Liver (tissue), 9 donors: ENCODE results near the gene SMYD3. TPM values are rescaled to one million over a fixed set of nuclear protein-coding genes. Genes with fewer than 3 reads are reported as not detected.

Experiments
- DNase-seq: peaks from one replicate; pipeline ENCODE4 v3.0.0-alpha.2; 2017; ENCODE audit warnings: low spot score
- H3K27ac ChIP-seq, 2 donors: one replicate each; pipeline ENCODE4 v1.7.0; 2013; ENCODE audit warnings: inconsistent platforms in 2 of 2, low read length in 2 of 2, control low read depth in 1 of 2, low read depth in 1 of 2, mild to moderate bottlenecking in 1 of 2
- H3K27me3 ChIP-seq, 4 donors: one replicate each; pipeline versions ENCODE4 v1.6.1 to v1.7.0; 2013; ENCODE audit warnings: low read length in 3 of 4, inconsistent platforms in 1 of 4, mild to moderate bottlenecking in 1 of 4, moderate library complexity in 1 of 4; ENCODE audit not compliant: control insufficient read depth in 4 of 4, insufficient read depth in 4 of 4
- H3K36me3 ChIP-seq, 4 donors: one replicate each; pipeline versions ENCODE4 v1.6.1 to v1.7.0; 2013; ENCODE audit warnings: low read length in 3 of 4, mild to moderate bottlenecking in 3 of 4, low read depth in 1 of 4, moderate library complexity in 1 of 4; ENCODE audit not compliant: control insufficient read depth in 4 of 4, insufficient read depth in 3 of 4
- H3K4me1 ChIP-seq, 4 donors: one replicate each; pipeline versions ENCODE4 v1.6.1 to v1.7.0; 2013; ENCODE audit warnings: low read length in 3 of 4, mild to moderate bottlenecking in 3 of 4, moderate library complexity in 1 of 4; ENCODE audit not compliant: control insufficient read depth in 4 of 4, insufficient read depth in 4 of 4
- H3K4me3 ChIP-seq, 3 donors: one replicate each; pipeline versions ENCODE4 v1.6.1 to v1.7.0; 2013; ENCODE audit warnings: low read length in 3 of 3, control low read depth in 1 of 3, low read depth in 1 of 3, mild to moderate bottlenecking in 1 of 3
- H3K9ac ChIP-seq, 2 donors: one replicate each; pipeline ENCODE4 v1.7.0; 2013; ENCODE audit warnings: low read length in 2 of 2, mild to moderate bottlenecking in 2 of 2, moderate library complexity in 2 of 2, control low read depth in 1 of 2, low read depth in 1 of 2
- H3K9me3 ChIP-seq, 4 donors: one replicate each; pipeline versions ENCODE4 v1.6.1 to v1.7.0; 2013; ENCODE audit warnings: low read length in 3 of 4; ENCODE audit not compliant: control insufficient read depth in 4 of 4
- EGR1 ChIP-seq, 2 donors: IDR thresholded peaks; 2 replicates each; pipeline ENCODE4 v1.6.1; 2016 to 2018; ENCODE audit warnings: antibody characterized with exemption in 2 of 2, low read depth in 2 of 2
- FOXA1 ChIP-seq: IDR thresholded peaks from 2 replicates; pipeline ENCODE4 v1.6.1; 2016; ENCODE audit warnings: antibody characterized with exemption
- FOXA2 ChIP-seq: IDR thresholded peaks from 2 replicates; pipeline ENCODE4 v1.6.1; 2016; ENCODE audit warnings: antibody characterized with exemption
- GABPA ChIP-seq, 2 donors: IDR thresholded peaks in 1 of 2; conservative IDR thresholded peaks in 1 of 2; 2 replicates each; pipeline ENCODE4 v1.6.1; 2016; ENCODE audit warnings: antibody characterized with exemption in 2 of 2, mild to moderate bottlenecking in 1 of 2, moderate library complexity in 1 of 2
- HNF4G ChIP-seq: IDR thresholded peaks from 2 replicates; pipeline ENCODE4 v1.6.1; 2016; ENCODE audit warnings: antibody characterized with exemption
- JUND ChIP-seq, 2 donors: IDR thresholded peaks; 2 replicates each; pipeline ENCODE4 v1.6.1; 2016; ENCODE audit warnings: antibody characterized with exemption in 2 of 2
- RAD21 ChIP-seq, 2 donors: IDR thresholded peaks; 2 replicates each; pipeline ENCODE4 v1.6.1; 2016; ENCODE audit warnings: antibody characterized with exemption in 2 of 2, mild to moderate bottlenecking in 2 of 2
- RXRA ChIP-seq, 2 donors: IDR thresholded peaks; 2 replicates each; pipeline ENCODE4 v1.6.1; 2017 to 2018; ENCODE audit warnings: antibody characterized with exemption in 2 of 2, mild to moderate bottlenecking in 1 of 2
- TAF1 ChIP-seq: conservative IDR thresholded peaks from 2 replicates; pipeline ENCODE4 v1.6.1; 2016; ENCODE audit warnings: antibody characterized with exemption, mild to moderate bottlenecking
- YY1 ChIP-seq: IDR thresholded peaks from 2 replicates; pipeline ENCODE4 v1.6.1; 2016; ENCODE audit warnings: antibody characterized with exemption, mild to moderate bottlenecking
- WGBS: extraction: QIAGEN DNeasy Blood & Tissue Kit; methylation state at CpG from one replicate; pipeline ENCODE4 v1.1.7; 2013; 5-methylcytosine and 5-hydroxymethylcytosine counted together
- polyA plus RNA-seq, 2 donors: library from polyadenylated mRNA; stranded (reverse) in 1 of 2; unstranded in 1 of 2; fragments of 200-250 nt in 1 of 2; fragments of >200 nt in 1 of 2; fragmentation: Nextera tagmentation in 1 of 2; extraction: Ambion mirVana in 1 of 2; gene quantifications; one replicate each; pipeline versions ENCODE4 v1.2.1 to v1.2.3, GENCODE V29; 2013 to 2015
- total RNA-seq, 2 donors: library from RNA; depleted of rRNA; stranded (reverse); fragments of >200 nt; gene quantifications; one replicate each; pipeline ENCODE4 v1.2.3, GENCODE V29; 2014
- TF ChIP-seq, protein P1 (sequence below): fragments of 150-350 bp; IDR thresholded peaks from 2 replicates; pipeline ENCODE4 v1.5.1; 2017; ENCODE audit warnings: improper control_type of control experiment, low read depth, low read length; ENCODE audit not compliant: missing input control
- TF ChIP-seq, protein P2 (sequence below): IDR thresholded peaks from 2 replicates; pipeline ENCODE4 v1.6.1; 2016; ENCODE audit warnings: antibody characterized with exemption
- TF ChIP-seq, protein P3 (sequence below): IDR thresholded peaks from 2 replicates; pipeline ENCODE4 v1.6.1; 2016; ENCODE audit warnings: antibody characterized with exemption
- donor health status: healthy.
- donor health status: healthy.
- donor health status: healthy.
- donor health status: healthy.
- donor health status: healthy.

Gene SMYD3
- total and polyA plus RNA-seq, 4 donors: 3.1 to 9.1 (median 8.0) TPM

DNA sequence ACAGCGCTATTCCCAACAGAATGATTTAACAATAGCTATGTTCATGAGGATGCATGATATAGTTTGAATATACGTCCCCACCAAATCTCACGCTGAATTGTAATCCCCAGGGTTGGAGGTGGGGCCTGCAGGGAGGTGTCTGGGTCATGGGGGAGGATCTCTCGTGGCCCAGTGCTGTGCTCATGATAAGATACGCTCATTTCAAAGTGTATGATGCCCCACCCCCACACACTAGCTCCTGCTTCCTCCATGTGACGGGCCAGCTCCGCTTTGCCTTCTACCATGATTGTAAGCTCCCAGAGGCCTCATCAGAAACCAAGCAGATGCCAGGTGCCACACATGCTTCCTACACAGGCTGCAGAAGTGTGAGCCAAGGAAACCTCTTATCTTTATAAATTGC is 93.6 kb downstream of the SMYD3 start:
- no peak overlapping the region for H3K4me3 ChIP-seq
- 95% methylated on average over 7 of the region's 7 CpGs for WGBS
- TF ChIP-seq, protein P1, sequence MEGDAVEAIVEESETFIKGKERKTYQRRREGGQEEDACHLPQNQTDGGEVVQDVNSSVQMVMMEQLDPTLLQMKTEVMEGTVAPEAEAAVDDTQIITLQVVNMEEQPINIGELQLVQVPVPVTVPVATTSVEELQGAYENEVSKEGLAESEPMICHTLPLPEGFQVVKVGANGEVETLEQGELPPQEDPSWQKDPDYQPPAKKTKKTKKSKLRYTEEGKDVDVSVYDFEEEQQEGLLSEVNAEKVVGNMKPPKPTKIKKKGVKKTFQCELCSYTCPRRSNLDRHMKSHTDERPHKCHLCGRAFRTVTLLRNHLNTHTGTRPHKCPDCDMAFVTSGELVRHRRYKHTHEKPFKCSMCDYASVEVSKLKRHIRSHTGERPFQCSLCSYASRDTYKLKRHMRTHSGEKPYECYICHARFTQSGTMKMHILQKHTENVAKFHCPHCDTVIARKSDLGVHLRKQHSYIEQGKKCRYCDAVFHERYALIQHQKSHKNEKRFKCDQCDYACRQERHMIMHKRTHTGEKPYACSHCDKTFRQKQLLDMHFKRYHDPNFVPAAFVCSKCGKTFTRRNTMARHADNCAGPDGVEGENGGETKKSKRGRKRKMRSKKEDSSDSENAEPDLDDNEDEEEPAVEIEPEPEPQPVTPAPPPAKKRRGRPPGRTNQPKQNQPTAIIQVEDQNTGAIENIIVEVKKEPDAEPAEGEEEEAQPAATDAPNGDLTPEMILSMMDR: no peak
- TF ChIP-seq, protein P2, sequence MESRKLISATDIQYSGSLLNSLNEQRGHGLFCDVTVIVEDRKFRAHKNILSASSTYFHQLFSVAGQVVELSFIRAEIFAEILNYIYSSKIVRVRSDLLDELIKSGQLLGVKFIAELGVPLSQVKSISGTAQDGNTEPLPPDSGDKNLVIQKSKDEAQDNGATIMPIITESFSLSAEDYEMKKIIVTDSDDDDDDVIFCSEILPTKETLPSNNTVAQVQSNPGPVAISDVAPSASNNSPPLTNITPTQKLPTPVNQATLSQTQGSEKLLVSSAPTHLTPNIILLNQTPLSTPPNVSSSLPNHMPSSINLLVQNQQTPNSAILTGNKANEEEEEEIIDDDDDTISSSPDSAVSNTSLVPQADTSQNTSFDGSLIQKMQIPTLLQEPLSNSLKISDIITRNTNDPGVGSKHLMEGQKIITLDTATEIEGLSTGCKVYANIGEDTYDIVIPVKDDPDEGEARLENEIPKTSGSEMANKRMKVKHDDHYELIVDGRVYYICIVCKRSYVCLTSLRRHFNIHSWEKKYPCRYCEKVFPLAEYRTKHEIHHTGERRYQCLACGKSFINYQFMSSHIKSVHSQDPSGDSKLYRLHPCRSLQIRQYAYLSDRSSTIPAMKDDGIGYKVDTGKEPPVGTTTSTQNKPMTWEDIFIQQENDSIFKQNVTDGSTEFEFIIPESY: no peak
- TF ChIP-seq HNF4G (no peak), YY1 (no peak), JUND (IDR thresholded peaks at IDR 0.05) (no peak), GABPA (IDR thresholded peaks at IDR 0.05 in 1 of 2, conservative IDR thresholded peaks at IDR 0.05 in 1 of 2) (no peak), EGR1 (IDR thresholded peaks at IDR 0.05; ENCODE audit: low read depth in 2 of 2) (no peak), FOXA1 (no peak), TAF1 (no peak)
- TF ChIP-seq, protein P3, sequence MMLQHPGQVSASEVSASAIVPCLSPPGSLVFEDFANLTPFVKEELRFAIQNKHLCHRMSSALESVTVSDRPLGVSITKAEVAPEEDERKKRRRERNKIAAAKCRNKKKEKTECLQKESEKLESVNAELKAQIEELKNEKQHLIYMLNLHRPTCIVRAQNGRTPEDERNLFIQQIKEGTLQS: no peak
- H3K9me3 ChIP-seq: no peaks in the 10 kb centered on the region
- H3K27ac ChIP-seq: no peak overlapping the region
- DNase-seq: no peak
- no peaks in the 10 kb centered on the region for H3K4me1 ChIP-seq
- H3K27me3 ChIP-seq: no peaks in the 10 kb centered on the region
- H3K36me3 ChIP-seq: peaks cover 0 to 4% (median 0%) of the 10 kb centered on the region in 4 donors
- no peak overlapping the region for H3K9ac ChIP-seq

DNA sequence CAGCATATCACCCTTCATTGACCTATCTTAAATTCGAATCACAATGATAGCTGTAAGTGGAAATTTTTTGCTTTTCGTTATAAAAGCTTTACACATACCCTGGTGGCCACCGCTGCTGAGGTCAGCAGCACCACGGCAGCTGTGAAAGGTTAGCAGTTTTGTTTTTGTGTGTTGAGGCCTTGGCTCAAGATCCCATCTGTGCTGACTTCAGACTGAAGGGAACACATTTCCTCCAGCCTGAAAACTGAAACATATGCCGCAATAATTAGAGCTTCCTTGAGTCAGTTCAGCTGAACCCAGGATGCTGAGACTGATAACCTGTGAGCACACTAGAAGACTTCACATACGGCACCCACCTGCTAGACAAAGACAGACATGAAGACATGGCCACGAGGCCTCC is 103.0 kb downstream of the SMYD3 start:
- Histone ChIP-seq H3K27me3 (no peaks in the 10 kb centered on the region), H3K4me1 (no peaks in the 10 kb centered on the region), H3K9ac (no peak overlapping the region), H3K9me3 (no peaks in the 10 kb centered on the region), H3K36me3 (no peaks in the 10 kb centered on the region), H3K27ac (no peak overlapping the region), H3K4me3 (no peak overlapping the region)
- WGBS: 80% methylated on average over 7 of the region's 7 CpGs
- DNase-seq: no peak
- TF ChIP-seq, protein P2: no peak
- TF ChIP-seq, protein P1: no peak
- TF ChIP-seq, protein P3: no peak
- TF ChIP-seq FOXA2: no peak
- TF ChIP-seq JUND (IDR thresholded peaks at IDR 0.05): no peak
- TF ChIP-seq RXRA (IDR thresholded peaks at IDR 0.05): no peak
- TF ChIP-seq YY1: no peak
- no peak for TF ChIP-seq GABPA (IDR thresholded peaks at IDR 0.05 in 1 of 2, conservative IDR thresholded peaks at IDR 0.05 in 1 of 2)
- TF ChIP-seq RAD21 (IDR thresholded peaks at IDR 0.05): no peak
- no peak for TF ChIP-seq FOXA1
